ENCODE data around the gene ARL6IP4.

ARL6IP4 gene

GRCh38 chr12:122978507-122978955, 1.9 kb upstream of the ARL6IP4 start:
- no peak for DNase-seq (ENCODE audit: low read depth)

DNA sequence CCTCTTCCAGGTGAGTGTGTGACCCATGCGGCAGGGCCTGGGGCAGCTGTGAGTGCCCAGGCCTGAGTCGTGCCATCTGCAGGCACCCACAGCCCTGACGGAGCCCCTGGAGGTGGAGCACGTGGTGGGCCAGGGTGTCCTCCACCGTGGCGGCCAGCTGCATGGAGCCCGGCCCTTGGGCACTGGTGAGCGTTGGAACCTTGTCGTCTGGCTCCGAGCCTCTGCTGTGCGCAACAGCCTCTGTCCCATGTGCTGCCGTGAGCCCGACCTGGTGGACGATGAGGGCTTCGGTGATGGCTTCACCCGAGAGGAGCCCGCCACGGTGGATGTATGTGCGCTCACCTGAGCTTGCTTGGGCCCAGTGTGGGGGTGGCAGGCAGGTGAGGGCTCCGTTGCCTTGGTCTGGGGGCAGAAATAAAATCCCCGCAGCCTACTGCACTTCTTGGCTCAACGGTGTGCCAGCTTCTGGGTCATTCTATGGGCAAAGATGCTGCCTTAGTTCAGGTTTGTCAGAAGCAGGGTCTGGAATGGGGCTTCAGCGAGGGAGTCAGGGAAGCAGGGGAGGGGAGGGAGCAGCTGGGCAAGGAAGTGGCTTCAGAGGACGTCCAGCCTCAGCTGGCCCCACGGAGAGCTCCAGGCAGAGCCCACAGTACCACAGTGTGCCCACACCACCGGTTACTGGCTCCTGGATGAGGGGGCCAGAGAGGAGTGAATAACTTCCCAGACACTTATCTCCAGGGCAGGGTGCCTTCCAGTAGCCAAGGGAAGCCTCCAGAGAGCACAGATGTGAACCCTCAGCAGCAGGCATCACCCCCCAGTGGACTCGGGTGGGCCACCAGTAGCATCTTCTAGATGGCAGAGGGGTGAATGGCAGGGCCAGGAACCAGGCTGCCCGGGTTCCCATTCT, 1.2 kb upstream of the ARL6IP4 start:
- DNase-seq (ENCODE audit: low read depth), result no peak

- DNase-seq (ENCODE audit: low read depth), result no peak
Measured at GRCh38 chr12:122979908-122980182, 636 bp upstream of the ARL6IP4 start.

DNA sequence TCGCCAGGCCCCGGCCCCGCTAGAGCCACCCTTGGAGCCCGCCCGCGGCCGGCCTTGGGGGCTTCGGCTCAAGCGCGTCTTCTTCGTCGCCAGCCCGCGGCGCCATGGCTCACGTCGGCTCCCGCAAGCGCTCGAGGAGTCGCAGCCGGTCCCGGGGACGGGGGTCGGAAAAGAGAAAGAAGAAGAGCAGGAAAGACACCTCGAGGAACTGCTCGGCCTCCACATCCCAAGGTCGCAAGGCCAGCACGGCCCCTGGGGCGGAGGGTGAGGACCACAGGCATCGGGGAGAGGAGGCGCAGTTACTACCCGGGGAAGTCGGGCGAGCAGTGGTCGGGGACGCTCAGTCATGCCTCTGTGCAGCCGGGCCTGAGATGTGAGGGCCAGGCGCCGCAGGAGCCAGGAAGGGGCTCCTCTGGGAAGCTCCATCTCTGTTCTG, 573 bp downstream of the ARL6IP4 start:
- no peak for DNase-seq (ENCODE audit: low read depth)

- DNase-seq (ENCODE audit: low read depth), result no peak
Measured at GRCh38 chr12:122981587-122982476, 1.4 kb downstream of the ARL6IP4 start.

DNA sequence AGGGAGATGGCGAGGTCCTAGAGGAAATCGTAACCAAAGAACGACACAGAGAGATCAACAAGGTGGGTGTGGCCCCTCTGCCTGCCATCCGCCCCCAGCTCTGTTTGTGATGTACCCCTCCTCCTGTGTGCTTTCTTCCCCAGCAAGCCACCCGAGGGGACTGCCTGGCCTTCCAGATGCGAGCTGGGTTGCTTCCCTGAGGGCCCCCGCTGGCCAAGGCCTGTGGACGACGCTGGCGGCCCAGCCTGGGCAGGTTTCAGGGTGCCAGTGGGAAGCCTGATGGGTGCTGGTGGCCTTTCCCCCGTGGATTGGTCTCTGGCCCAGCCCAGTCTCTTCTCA, 2.0 kb downstream of the ARL6IP4 start:
- no peak for DNase-seq (ENCODE audit: low read depth)

DNA sequence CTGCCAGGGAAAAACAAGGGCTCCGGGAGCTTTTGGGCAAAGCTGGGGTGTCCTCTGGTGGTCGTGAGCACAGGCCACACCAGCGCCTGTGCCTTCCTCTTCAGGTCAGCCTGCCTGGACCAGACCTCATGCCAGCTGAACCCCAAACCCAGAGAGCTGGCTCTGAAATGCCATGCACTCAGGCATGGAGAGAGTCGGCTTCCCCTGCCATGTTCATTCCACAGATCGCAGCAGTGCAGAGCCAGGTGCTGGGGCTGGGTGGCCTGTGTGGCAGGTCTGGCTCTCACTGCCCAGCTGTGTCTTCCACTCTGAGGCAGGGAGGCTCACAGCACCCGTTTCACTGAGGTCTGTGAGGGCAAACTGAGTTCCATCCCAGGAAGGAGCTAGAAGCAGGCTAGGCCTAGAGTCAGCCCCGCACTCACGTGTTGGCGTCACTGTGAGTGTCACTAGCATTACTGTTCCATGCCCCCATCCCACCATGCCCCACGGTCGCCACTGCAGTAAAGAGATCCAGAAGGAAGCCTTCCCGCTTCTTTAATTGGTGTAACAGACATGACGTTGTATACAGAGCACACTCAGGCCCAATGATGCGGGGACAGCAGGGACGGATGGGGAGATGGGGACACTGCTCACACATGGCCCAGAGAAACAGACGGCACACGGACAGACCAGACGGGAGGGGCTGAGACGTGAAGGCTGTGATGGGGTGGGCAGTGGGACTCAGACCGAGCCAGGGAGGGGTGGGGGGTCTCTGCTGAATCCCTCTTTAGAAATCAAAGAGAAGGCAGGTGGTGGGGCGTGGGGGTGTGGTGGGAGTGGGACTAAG, 2.7 kb downstream of the ARL6IP4 start:
- no peak for DNase-seq (ENCODE audit: low read depth)

DNA sequence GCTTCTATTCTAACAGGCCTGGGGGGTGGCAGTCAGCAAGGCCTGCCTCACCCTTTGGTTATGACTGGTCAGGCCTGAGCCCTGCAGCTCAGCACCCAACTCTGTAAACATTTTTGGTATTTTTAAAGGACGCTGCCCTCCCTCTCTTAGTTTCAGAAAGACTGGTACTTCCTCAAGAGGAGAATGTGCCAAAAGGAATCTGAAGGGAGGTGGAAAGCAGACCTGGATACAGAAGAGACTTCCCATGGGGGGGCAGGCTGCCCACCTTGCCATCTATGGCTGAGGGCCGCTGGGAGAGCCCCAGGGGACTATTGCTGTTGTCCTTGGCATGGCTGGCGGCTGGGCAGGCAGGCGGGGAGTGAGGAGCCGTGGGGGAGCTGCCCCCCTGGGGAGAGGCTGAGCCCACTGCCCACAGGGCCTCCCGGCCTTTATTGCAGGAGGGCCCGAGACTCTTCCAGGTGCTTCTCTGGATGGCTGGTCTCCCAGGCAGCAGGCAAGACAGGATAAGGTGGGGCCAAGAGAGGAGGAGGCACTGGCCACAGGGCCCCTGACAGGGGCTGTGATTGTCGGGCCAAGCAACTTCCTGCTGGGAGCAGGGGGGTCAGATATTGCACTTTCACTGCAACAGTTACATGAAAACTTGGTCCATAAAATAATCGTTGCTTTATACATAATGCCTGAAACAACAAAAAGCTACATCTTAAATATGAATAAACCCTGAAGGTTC, 3.5 kb downstream of the ARL6IP4 start:
- DNase-seq (ENCODE audit: low read depth), result no peak

GRCh38 chr12:122984612-122985337, 4.3 kb downstream of the ARL6IP4 start:
- DNase-seq (ENCODE audit: low read depth), result no peak

DNA sequence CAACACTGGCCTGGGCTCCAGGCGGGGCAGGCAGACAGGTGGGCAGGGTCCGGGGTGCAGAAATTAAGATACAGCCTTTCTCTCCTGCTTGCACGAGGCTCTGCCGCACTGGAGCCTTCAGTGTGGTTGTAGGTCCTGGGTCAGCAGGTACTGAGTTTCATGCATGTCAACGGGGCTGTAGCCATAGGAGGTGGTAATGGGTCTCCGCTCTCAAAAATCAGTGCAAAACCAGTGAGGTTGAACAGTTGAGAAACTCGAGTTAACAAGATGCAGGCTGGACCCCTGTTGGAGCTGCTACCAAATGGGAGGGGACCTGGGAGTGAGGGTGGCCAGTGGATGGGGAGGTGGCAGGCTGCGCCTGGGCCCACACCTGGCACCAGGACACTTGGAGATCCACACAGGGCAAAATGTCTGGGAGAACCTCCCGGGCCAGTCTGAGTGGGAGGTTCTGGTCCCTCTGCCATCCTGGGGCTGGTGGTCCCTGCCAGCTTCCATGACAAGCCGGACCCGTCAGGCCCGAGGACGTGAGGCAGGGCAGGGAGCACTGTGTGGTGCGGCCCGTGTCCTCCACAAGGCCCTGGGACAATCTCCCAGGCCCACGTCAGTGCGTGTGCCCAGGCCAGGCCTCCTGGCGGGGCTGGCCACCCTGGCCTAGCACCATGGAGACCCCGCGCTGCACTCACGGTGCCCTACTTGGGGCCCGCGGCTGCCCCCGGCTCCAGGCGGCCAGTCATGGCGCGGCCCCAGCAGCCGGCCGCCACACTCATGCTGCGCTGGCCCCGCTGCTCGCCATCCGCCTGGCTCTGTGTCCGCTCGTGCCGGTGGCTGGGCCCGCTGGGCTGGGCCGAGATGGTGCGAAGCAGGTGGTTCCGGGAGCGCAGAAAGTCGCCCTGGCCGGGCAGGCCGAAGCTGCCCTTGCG, 5.1 kb downstream of the ARL6IP4 start:
- no peak for DNase-seq (ENCODE audit: low read depth)

GRCh38 chr12:122986258-122986871, 5.9 kb downstream of the ARL6IP4 start:
- no peak for DNase-seq (ENCODE audit: low read depth)

- DNase-seq (ENCODE audit: low read depth), result no peak
Measured at GRCh38 chr12:122987086-122987951, 6.8 kb downstream of the ARL6IP4 start.

DNA sequence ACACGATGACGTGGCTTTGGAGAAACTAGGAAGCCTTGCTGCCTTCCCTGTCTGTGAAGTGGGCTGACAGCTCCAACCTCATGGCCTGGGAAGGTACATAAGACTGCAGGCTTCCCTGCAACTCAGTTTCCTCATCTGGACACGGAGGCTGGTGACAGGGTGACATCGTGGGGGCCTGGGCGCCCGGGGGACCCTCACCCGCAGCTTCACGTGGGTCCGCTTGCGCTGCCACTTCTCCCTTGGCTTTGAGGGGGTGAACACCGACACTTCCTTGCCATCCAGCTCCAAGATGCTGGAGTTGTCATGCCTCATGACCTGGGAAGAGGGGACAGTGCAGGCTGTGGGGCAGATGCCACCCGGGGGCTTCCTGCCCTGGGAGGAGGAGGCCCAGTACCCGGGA, 7.6 kb downstream of the ARL6IP4 start:
- DNase-seq (ENCODE audit: low read depth), result no peak

GRCh38 chr12:122988612-122989212, 8.2 kb downstream of the ARL6IP4 start:
- no peak for DNase-seq (ENCODE audit: low read depth)

DNA sequence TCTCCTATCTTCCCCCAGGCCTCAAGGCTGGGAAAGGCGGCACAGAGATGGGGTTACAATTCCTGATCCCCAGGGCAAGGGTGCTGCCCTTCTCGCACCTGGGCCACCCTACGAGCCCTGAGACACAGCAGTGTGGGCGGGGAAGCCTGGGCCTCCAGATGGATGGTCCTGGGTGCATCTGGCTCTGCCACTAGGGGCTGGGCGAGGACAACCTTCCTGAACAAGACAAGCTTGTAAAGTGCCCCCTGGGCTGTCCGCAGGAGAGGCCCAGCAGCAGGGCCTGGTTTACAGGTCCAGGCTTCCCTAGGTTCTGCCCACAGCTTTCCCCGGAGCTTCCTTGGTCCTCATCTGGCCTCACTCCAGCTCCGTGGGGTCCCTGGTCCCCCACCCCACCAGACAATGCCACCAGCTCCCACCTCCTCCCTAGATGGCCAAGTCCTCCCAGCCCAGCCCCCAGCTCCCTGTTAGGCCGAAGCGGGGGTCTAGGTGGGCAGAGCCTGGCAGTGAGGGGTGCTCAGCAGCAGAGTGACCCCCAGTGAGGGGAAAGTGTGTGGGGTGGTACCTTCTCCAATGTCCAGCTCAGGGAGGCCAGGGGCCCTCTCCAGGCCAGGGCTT, 8.9 kb downstream of the ARL6IP4 start:
- DNase-seq (ENCODE audit: low read depth), result no peak

DNA sequence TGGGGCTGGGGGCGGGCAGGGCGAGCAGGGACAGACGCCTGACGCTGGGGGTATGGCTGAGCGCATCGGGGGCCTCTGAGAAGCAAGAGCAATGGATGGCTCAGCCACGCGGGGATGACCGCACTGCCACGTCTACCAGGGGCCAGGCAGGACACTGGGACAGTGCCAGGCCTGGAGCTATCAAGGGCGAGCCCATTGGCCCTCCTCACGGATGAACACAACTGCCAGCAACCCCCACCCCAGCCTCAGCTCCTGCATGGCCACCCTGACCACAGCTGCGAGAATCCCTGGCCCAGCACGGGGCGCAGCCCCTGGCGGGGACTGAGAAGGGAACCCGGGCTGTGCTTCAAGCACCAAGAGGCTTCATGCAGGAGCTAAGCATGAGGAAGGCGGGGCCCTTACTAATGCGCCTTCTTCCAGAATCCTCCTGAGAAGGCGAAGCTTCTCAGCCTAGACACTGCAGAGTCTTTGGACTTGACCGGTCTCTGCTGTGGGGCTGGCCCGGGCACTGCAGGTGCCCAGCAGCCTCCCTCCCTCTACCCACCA, 9.5 kb downstream of the ARL6IP4 start:
- no peak for DNase-seq (ENCODE audit: low read depth)

GRCh38 chr12:122990561-122990960, 10.1 kb downstream of the ARL6IP4 start:
- DNase-seq (ENCODE audit: low read depth), result no peak
